MG63 (cell line): Measurements from ENCODE around the gene SLC4A7. TPM values are rescaled to one million over a fixed set of nuclear protein-coding genes. Genes with fewer than 3 reads are reported as not detected.
"Not testable (repeated sequence)": the region's sequence is repeated elsewhere in the genome, so short reads cannot be mapped to it uniquely, and the experiment has no call there.

Experiments
- DNase-seq: peaks from one replicate; pipeline ENCODE4 v3.0.0-alpha.2; 2020
- H3K27me3 ChIP-seq: fragments of 250-450 bp; sonication (Bioruptor Pico); 2 replicates; pipeline ENCODE4 v1.5.1; 2020; ENCODE audit warnings: mild to moderate bottlenecking, moderate library complexity
- H3K36me3 ChIP-seq: fragments of 250-450 bp; sonication (Bioruptor Pico); 2 replicates; pipeline ENCODE4 v1.5.1; 2020; ENCODE audit warnings: mild to moderate bottlenecking, moderate library complexity
- H3K4me3 ChIP-seq: fragments of 250-450 bp; sonication (Bioruptor Pico); 2 replicates; pipeline ENCODE4 v1.5.1; 2020; ENCODE audit warnings: mild to moderate bottlenecking, moderate library complexity
- H3K9me3 ChIP-seq: fragments of 250-450 bp; sonication (Bioruptor Pico); 2 replicates; pipeline ENCODE4 v1.5.1; 2020; ENCODE audit warnings: mild to moderate bottlenecking, moderate library complexity
- total RNA-seq: library from RNA; depleted of rRNA; stranded (reverse); fragments of >200 nt; shearing (Covaris generic); gene quantifications from 2 replicates; pipeline ENCODE4 v1.2.3, GENCODE V29; 2014; ENCODE audit warnings: low replicate concordance

Gene SLC4A7
- total RNA-seq, 1 experiment from 2014 or later = 21.6 TPM

GRCh38 chr3:27392950-27393679 is 91.1 kb downstream of the SLC4A7 start:
- no peaks in the 10 kb centered on the region for H3K27me3 ChIP-seq
- no peak for DNase-seq
- no peaks in the 10 kb centered on the region for H3K9me3 ChIP-seq
- peaks cover 75% of the 10 kb centered on the region for H3K36me3 ChIP-seq
- no peak overlapping the region for H3K4me3 ChIP-seq

GRCh38 chr3:27392414-27392813 is 91.8 kb downstream of the SLC4A7 start:
- not testable (repeated sequence) for DNase-seq, H3K9me3 ChIP-seq, H3K27me3 ChIP-seq, H3K4me3 ChIP-seq
- peaks cover 70% of the 10 kb centered on the region for H3K36me3 ChIP-seq

- Histone ChIP-seq H3K36me3 (peaks cover 71% of the 10 kb centered on the region), H3K4me3 (no peak overlapping the region), H3K27me3 (no peaks in the 10 kb centered on the region), H3K9me3 (no peaks in the 10 kb centered on the region)
- no peak for DNase-seq
These were observed 92.4 kb downstream of the SLC4A7 start for GRCh38 chr3:27391796-27392195.

- Histone ChIP-seq H3K36me3 (peaks cover 77% of the 10 kb centered on the region), H3K4me3 (no peak overlapping the region), H3K27me3 (no peaks in the 10 kb centered on the region), H3K9me3 (no peaks in the 10 kb centered on the region)
- DNase-seq = no peak
These were observed 96.6 kb downstream of the SLC4A7 start for GRCh38 chr3:27387625-27388024.

GRCh38 chr3:27385504-27385903 is 98.7 kb downstream of the SLC4A7 start:
- DNase-seq = no peak
- H3K4me3 ChIP-seq = no peak overlapping the region
- no peaks in the 10 kb centered on the region for H3K27me3 ChIP-seq
- no peaks in the 10 kb centered on the region for H3K9me3 ChIP-seq
- H3K36me3 ChIP-seq = peaks cover 73% of the 10 kb centered on the region

DNA sequence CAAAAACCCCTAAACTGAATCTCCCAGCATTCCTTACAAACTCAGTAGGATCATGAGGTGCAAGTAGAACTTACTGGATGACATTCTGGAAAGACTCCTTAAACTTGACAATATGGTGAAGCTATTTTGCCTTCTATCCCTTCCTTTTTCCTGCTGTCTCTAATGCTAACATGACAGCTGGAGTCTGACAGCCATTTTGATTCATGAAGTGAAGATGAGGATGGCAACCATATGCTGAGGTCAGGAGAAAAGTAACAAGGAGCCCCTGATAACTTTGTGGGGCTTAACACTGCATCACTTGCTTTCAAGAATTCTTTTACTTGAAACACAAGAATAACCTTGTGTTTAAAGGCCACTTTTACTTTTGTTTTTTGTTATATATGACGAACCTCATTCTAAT is 100.0 kb downstream of the SLC4A7 start:
- H3K36me3 ChIP-seq = peaks cover 75% of the 10 kb centered on the region
- H3K9me3 ChIP-seq = no peaks in the 10 kb centered on the region
- no peak overlapping the region for H3K4me3 ChIP-seq
- no peaks in the 10 kb centered on the region for H3K27me3 ChIP-seq
- no peak for DNase-seq

GRCh38 chr3:27380433-27381357 is 103.5 kb downstream of the SLC4A7 start:
- DNase-seq = no peak
- Histone ChIP-seq H3K36me3 (peaks cover 70% of the 10 kb centered on the region), H3K9me3 (no peaks in the 10 kb centered on the region), H3K4me3 (no peak overlapping the region), H3K27me3 (no peaks in the 10 kb centered on the region)

DNA sequence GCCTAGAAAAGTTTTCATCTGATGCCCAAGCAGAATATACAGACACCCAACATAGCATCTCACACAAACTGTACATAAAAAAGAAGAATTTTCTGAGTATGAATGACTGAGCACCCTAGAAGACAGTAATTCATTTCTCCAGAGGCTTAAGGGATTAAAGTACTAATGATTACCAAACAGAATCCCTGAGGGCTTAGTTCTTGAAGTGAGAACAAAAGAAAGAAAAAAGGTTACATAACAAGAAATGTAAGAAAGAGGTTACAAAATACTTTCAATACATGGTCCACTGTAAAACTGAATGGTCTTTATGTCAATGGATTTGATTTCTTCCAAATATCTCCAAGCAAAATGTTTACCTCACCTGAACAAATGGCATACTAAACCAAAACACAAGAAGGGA is 105.9 kb downstream of the SLC4A7 start:
- Histone ChIP-seq H3K9me3 (no peaks in the 10 kb centered on the region), H3K4me3 (no peak overlapping the region), H3K36me3 (peaks cover 62% of the 10 kb centered on the region), H3K27me3 (no peaks in the 10 kb centered on the region)
- DNase-seq = no peak

DNA sequence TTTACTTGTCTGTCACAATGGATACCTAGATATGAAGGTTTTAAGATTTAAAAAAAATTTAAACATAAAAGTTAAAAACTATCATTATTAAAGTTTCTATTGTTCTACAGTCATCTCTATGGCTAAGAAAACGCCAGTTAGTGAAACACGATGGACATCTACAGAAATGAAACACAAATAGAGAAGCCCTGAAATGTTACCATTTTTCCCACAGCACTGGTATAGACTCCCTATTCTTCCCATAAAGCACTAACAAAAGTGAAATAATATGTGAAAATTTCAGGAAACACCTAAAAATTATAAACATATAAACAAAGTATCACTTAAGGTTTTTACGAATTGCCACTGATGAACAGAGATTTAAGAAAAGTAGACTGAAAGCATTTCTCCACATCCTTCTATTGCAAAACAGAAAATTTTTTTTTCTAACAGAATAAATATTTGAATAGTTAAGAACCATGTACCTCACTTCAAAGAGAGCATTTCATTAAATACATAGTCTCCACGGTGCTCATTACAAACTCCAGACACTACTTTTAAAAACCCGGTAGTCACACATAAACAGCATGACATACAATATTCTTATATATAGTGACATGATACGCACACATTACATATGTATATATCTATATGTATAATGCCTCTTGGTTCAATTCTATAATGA is 107.9 kb downstream of the SLC4A7 start:
- Histone ChIP-seq H3K27me3 (no peaks in the 10 kb centered on the region), H3K36me3 (peaks cover 63% of the 10 kb centered on the region), H3K4me3 (no peak overlapping the region), H3K9me3 (no peaks in the 10 kb centered on the region)
- no peak for DNase-seq

DNA sequence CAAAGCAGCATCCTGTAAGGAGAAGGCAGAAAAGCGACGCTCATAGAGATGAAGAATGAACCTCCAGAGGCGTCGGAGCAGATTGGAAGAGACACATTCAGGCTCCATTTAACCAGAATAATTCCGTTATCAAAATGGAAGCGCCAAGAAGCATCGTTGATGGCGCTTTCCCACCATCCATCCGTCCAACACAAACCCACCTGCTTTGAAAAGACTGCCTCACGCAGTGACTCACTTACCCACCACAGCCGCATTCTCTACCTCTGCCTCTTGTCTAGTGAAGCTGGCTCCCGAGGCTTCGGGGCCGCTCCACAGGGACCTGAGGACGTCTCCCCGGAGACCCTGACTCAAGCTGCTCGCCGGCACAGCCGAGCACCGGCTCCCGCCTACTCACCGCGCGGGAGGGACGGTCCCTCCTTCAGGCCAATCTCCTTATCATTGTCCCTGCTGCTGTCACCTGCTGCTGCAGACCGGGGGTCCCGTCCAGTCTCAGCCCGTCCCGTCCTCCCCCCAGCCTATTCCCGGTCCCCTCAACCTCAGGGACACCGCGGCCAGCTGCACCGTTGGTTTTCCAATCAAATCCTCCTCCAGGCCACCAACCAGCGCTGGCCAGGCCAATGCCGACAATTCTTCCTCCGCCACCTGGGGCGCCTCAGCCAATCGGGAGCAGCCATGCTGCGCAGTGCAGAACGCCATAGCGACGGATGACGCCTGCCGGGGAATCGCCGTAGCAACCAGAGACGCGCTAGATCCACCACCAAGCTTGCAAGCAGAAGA is 115.2 kb downstream of the SLC4A7 start, which contains the start of gene NEK10:
NEK10 (minus strand) TSS at position 553 of the 777 bp plus-strand sequence. CDS start 16,501 bp downstream, outside the sequence.
- Histone ChIP-seq H3K36me3 (peaks cover 46% of the 10 kb centered on the region), H3K9me3 (no peaks in the 10 kb centered on the region), H3K27me3 (no peaks in the 10 kb centered on the region), H3K4me3 (no peak within 1 kb of the TSS)
- no peak for DNase-seq

GRCh38 chr3:27366062-27366591 is 118.1 kb downstream of the SLC4A7 start:
- no peak overlapping the region for H3K4me3 ChIP-seq
- H3K27me3 ChIP-seq = no peaks in the 10 kb centered on the region
- no peaks in the 10 kb centered on the region for H3K9me3 ChIP-seq
- H3K36me3 ChIP-seq = peaks cover 23% of the 10 kb centered on the region
- no peak for DNase-seq

GRCh38 chr3:27360113-27361078 is 123.8 kb downstream of the SLC4A7 start:
- Histone ChIP-seq H3K27me3 (no peaks in the 10 kb centered on the region), H3K9me3 (no peaks in the 10 kb centered on the region), H3K36me3 (no peaks in the 10 kb centered on the region), H3K4me3 (no peak overlapping the region)
- no peak for DNase-seq

DNA sequence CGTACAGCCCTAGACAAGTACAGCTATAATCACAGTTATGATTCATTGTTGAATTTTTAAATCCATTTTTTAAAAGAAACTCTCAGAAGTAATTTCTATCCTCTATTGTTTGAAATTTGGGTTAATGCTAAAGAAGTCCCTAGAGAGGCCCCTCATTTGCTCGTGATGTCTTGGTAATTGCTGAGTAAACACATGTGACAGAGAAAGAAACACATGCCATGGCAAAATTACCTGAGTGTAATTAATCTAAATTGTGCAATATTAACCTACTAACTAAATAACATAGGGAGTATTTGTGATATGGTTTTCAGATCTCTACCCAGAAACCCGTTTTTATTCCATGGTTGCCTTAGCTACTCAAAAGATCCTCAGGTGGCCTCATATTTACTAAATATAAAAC is 125.8 kb downstream of the SLC4A7 start:
- no peak for DNase-seq
- Histone ChIP-seq H3K27me3 (no peaks in the 10 kb centered on the region), H3K4me3 (no peak overlapping the region)

DNA sequence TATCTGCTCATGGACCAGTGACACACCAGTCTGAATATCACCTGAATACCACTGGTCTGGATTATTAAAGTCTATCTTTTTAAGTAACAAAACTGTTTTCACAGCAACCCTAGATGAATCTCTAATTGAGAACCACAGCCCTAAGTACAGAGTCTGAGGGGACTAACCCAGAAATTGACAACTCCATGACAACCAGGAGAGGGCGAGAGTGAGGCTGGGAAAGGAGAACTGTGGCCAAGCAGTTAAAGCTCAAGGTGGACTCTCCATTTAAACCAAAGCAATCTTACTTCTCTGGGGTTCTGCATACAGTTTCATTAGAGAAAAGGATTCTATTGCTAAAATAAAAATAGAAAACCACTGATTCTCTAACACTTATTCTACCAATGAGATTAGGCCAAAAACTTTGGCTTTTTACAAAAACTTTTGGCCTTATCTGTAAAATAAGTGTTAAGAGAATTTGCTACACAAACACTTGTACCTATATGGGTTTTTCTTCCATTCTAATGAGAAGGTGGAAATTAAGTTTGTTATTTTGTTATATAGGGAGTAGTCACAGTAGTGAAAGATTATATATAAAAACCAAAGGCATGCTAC is 126.4 kb downstream of the SLC4A7 start:
- Histone ChIP-seq H3K9me3 (no peaks in the 10 kb centered on the region), H3K27me3 (no peaks in the 10 kb centered on the region), H3K4me3 (no peak overlapping the region), H3K36me3 (no peaks in the 10 kb centered on the region)
- DNase-seq = peak; percentile 17

More for the DNA sequence above, 125.8 kb downstream of the SLC4A7 start:
- Histone ChIP-seq H3K9me3 (no peaks in the 10 kb centered on the region), H3K36me3 (no peaks in the 10 kb centered on the region)

- Histone ChIP-seq H3K9me3 (no peaks in the 10 kb centered on the region), H3K27me3 (no peaks in the 10 kb centered on the region), H3K36me3 (no peaks in the 10 kb centered on the region), H3K4me3 (no peak overlapping the region)
- no peak for DNase-seq
These were observed 127.2 kb downstream of the SLC4A7 start for GRCh38 chr3:27356976-27357375.
